ENCODE measurements around the gene C1QTNF9B.
"Not testable (repeated sequence)": the region's sequence is repeated elsewhere in the genome, so short reads cannot be mapped to it uniquely, and the experiment has no call there.

The C1QTNF9B gene

GRCh38 chr13:23899555-23899954, 2.3 kb upstream of the C1QTNF9B start:
- DNase-seq (ENCODE audit: low read depth) = no peak
- H3K4me3 ChIP-seq (ENCODE audit: low read depth, low read length) = no peak overlapping the region

- H3K4me3 ChIP-seq (ENCODE audit: low read depth, low read length) = no peak overlapping the region
- peak; percentile 31 for DNase-seq (ENCODE audit: low read depth)
These were observed 799 bp upstream of the C1QTNF9B start for GRCh38 chr13:23898101-23898500.

- not testable (repeated sequence) for H3K4me3 ChIP-seq (ENCODE audit: low read depth, low read length); DNase-seq (ENCODE audit: low read depth)
These were observed 2.6 kb downstream of the C1QTNF9B start for GRCh38 chr13:23894746-23895145.

DNA sequence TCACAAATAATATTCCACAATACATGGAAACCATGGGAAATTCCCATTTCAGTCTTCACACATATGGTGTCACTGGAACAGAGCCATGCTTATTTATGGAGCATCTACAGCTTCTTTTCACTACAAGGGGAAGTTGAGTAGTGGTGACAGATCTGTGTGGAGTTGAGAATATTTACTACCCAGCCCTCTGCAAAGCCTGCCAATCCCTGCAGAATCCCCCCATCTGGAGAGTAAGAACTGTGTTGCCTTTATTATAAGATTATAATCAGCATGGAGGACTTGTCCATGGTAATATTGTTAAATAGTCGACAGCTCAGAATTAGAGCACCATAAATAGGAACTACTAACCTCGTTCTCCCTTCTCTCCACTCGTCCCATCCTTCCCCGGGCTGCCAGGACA, 3.5 kb downstream of the C1QTNF9B start:
- H3K4me3 ChIP-seq (ENCODE audit: low read depth, low read length); DNase-seq (ENCODE audit: low read depth): not testable (repeated sequence)

DNA sequence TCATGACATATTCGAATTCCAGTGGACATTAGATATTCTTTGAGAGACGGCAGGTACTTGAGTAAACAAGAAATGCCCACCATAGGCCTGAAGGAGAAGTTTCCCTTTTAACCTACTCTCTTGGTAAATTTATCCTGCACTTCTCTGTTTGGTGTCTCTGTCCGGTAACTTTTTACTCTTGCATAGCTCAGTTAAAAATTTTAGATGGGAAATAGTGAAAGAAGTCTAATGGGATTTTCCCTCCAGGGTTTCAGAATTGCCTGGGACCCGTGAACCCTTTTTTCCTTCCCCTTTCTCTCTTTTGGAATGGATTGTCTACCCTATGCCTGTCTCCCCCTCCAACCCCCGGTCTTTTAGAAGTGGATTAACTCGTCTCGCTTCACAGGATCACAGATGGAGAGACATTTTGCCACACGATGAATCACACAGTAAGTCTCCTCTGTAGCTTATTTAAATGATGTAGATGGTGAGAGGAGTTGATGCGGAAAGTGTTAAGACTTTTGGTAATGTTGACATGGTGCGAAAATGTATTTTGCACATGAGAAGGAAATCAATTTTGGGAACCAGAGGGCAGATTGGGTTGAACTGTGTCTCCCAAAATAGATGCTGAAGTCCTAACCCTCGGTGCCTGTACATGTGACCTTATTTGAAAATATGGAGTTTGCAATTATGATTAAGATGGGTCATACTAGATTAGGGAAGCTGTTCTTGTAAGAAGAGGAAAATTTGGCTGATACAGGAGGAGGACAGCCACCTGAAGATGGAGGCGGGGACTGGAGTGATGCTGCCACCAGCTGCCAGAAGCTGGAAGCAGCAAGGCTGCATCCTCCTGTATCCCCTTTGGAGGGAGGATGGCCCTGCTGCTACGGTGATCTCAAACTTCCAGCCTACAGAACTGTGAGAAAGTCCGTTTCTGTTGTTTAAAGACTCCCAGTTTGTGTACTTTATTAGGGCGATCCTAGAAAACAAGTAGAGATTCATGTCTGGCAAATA, 7.4 kb downstream of the C1QTNF9B start:
- no peak for DNase-seq (ENCODE audit: low read depth)

GRCh38 chr13:23888658-23889614, 8.4 kb downstream of the C1QTNF9B start, which contains the start of gene MIPEP:
Gene MIPEP (minus strand): TSS chr13:23889400. CDS start chr13:23889320, 80 bp downstream.
- DNase-seq (ENCODE audit: low read depth) = peak; percentile 90
- H3K4me3 ChIP-seq (ENCODE audit: low read depth, low read length) = peak within 1 kb of the TSS; percentile 61

More for the DNA sequence above, 7.4 kb downstream of the C1QTNF9B start:
- peak overlapping the region; percentile 61 for H3K4me3 ChIP-seq (ENCODE audit: low read depth, low read length)

DNA sequence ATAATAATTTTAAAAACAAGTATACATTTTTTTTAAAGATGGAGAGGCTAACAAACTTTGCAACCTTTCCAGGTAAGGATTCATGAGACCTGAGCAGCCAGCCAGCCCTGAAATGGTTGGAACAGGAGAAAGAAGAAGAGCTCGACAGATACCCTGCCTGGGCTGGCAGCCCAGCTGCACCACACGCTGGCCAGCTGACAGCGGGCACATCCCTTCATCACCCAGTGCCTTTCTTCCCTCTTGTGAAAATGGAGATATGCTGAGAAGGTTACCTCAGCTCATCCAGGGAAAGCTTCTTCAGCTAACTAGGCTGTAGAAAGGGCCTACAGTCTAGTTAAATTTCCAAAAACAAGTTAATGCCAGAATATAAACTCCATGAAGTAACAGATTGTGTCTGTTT, 12.9 kb downstream of the C1QTNF9B start:
- not testable (repeated sequence) for DNase-seq (ENCODE audit: low read depth); H3K4me3 ChIP-seq (ENCODE audit: low read depth, low read length)

GRCh38 chr13:23883255-23883654, 14.0 kb downstream of the C1QTNF9B start:
- H3K4me3 ChIP-seq (ENCODE audit: low read depth, low read length) = no peak overlapping the region
- DNase-seq (ENCODE audit: low read depth) = no peak

- H3K4me3 ChIP-seq (ENCODE audit: low read depth, low read length); DNase-seq (ENCODE audit: low read depth): not testable (repeated sequence)
These were observed 15.9 kb downstream of the C1QTNF9B start for GRCh38 chr13:23881402-23881800.

GRCh38 chr13:23880493-23881401, 16.6 kb downstream of the C1QTNF9B start:
- not testable (repeated sequence) for DNase-seq (ENCODE audit: low read depth); H3K4me3 ChIP-seq (ENCODE audit: low read depth, low read length)

GRCh38 chr13:23877286-23877685, 20.0 kb downstream of the C1QTNF9B start:
- DNase-seq (ENCODE audit: low read depth) = no peak

DNA sequence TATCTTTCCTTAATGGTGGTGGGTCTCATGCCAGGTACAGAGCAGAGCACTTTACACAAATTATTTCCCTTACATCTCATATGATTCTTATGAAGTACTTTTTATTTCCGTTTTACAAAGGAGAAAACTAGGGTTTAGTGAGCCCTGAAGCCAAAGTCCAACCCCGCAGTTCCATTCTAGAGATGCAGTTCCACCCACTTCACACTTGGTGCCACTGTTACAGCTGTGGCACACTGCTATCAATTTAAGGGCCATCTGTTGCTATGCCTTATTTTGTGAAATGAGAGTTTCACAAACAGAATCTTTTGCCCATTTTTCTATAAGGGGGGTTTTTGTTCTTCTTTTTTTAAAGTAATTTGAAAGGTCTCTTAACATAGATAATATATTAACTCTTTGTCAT, 21.0 kb downstream of the C1QTNF9B start:
- H3K4me3 ChIP-seq (ENCODE audit: low read depth, low read length) = no peak overlapping the region
- no peak for DNase-seq (ENCODE audit: low read depth)

More at GRCh38 chr13:23877286-23877685, 20.0 kb downstream of the C1QTNF9B start:
- H3K4me3 ChIP-seq (ENCODE audit: low read depth, low read length) = no peak overlapping the region

GRCh38 chr13:23871616-23872220, 25.6 kb downstream of the C1QTNF9B start:
- no peak overlapping the region for H3K4me3 ChIP-seq (ENCODE audit: low read depth, low read length)
- no peak for DNase-seq (ENCODE audit: low read depth)

GRCh38 chr13:23870356-23871140, 26.8 kb downstream of the C1QTNF9B start:
- no peak for DNase-seq (ENCODE audit: low read depth)
- H3K4me3 ChIP-seq (ENCODE audit: low read depth, low read length) = no peak overlapping the region

- DNase-seq (ENCODE audit: low read depth) = peak; percentile 63
These were observed 28.8 kb downstream of the C1QTNF9B start for GRCh38 chr13:23868521-23868920.

GRCh38 chr13:23867027-23867491, 30.2 kb downstream of the C1QTNF9B start:
- peak; percentile 34 for DNase-seq (ENCODE audit: low read depth)
- H3K4me3 ChIP-seq (ENCODE audit: low read depth, low read length) = no peak overlapping the region

More at GRCh38 chr13:23868521-23868920, 28.8 kb downstream of the C1QTNF9B start:
- no peak overlapping the region for H3K4me3 ChIP-seq (ENCODE audit: low read depth, low read length)

DNA sequence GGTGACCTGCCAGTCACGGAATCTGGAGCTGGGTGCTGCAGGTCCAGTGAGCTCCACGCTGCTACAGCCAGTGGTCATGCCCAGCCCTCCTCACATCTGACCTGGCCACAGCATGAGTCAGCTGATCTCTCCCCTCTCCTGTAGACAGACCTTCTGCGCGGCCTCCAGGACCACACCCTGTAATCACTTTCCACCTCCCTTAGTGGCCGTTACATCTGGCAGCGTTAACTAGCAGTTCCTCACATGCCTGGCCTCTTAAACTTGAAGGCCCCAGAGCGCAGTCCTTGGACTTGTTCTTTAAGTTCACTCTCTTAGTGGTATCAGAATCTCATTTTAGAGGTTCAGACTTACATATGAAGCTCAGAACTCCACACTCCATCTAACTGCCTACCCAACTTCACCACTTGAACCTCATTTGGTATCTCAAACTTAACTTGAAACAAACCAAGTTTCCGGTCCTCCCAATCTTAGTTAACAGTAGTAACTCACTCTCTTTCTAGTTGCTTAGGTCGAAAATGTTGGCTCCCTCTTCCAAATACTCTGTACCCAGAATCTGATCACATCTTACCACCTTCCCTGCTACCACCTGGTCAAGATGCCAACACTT, 30.8 kb downstream of the C1QTNF9B start:
- no peak overlapping the region for H3K4me3 ChIP-seq (ENCODE audit: low read depth, low read length)

More for the DNA sequence above, 30.8 kb downstream of the C1QTNF9B start:
- no peak for DNase-seq (ENCODE audit: low read depth)

Data from skeletal muscle cell (primary cell).